WTC11 (cell line): ENCODE measurements around the gene CIDEB. TPM values are rescaled to one million over a fixed set of nuclear protein-coding genes. Genes with fewer than 3 reads are reported as not detected.

Source experiments
- ATAC-seq: fragments of 200-7000 bp; cut with Tn5 transposase; 2 replicates; pipeline ENCODE4 v1.10.0; 2021; ENCODE audit warnings: mild to moderate bottlenecking, moderate library complexity
- CTCF ChIA-PET: fragments of 300-600 bp; sonication (Branson Sonifier 250); formaldehyde crosslinking; loops from one replicate; lab custom pipeline; 2021; ENCODE audit warnings: antibody characterized with exemption; lab: Charles Lee
- POLR2A ChIA-PET: fragments of 350-600 bp; sonication (Branson Sonifier 250); formaldehyde crosslinking; loops from one replicate; lab custom pipeline; 2021; ENCODE audit warnings: antibody characterized with exemption; lab: Charles Lee
- DNase-seq: peaks from one replicate; pipeline ENCODE4 v3.0.0; 2021; ENCODE audit warnings: low spot score
- H3K27ac Mint-ChIP-seq: 2 replicates; pipeline ENCODE4 v1.8.0; 2021; ENCODE audit warnings: mixed read lengths
- H3K27me3 Mint-ChIP-seq: 2 replicates; pipeline ENCODE4 v1.8.0; 2021; ENCODE audit warnings: low read depth, mild to moderate bottlenecking, moderate library complexity, mixed read lengths
- H3K36me3 Mint-ChIP-seq: 2 replicates; pipeline ENCODE4 v1.8.0; 2021; ENCODE audit warnings: mixed read lengths
- H3K4me1 Mint-ChIP-seq: 2 replicates; pipeline ENCODE4 v1.8.0; 2022; ENCODE audit warnings: mixed read lengths
- H3K4me3 Mint-ChIP-seq: 2 replicates; pipeline ENCODE4 v1.8.0; 2021; ENCODE audit warnings: mild to moderate bottlenecking, moderate library complexity, mixed read lengths
- H3K9me3 Mint-ChIP-seq: 2 replicates; pipeline ENCODE4 v1.8.0; 2021; ENCODE audit warnings: mixed read lengths
- ATF1 ChIP-seq: sonication (generic); formaldehyde crosslinking; IDR thresholded peaks from 2 replicates; pipeline ENCODE4 v1.8.1; 2023; ENCODE audit warnings: mild to moderate bottlenecking, moderate library complexity, missing genetic modification reagents
- ATF2 ChIP-seq: sonication (generic); formaldehyde crosslinking; IDR thresholded peaks from 2 replicates; pipeline ENCODE4 v1.8.1; 2022; ENCODE audit warnings: low read depth, missing genetic modification reagents, borderline replicate concordance
- ELF4 ChIP-seq: sonication (generic); formaldehyde crosslinking; IDR thresholded peaks from 2 replicates; pipeline ENCODE4 v1.8.1; 2022; ENCODE audit warnings: low read depth, mild to moderate bottlenecking, moderate library complexity, missing genetic modification reagents
- ESRRA ChIP-seq: sonication (generic); formaldehyde crosslinking; IDR thresholded peaks from 2 replicates; pipeline ENCODE4 v1.8.1; 2022; ENCODE audit warnings: mild to moderate bottlenecking, missing genetic modification reagents, borderline replicate concordance
- FOXJ3 ChIP-seq: sonication (generic); formaldehyde crosslinking; IDR thresholded peaks from 2 replicates; pipeline ENCODE4 v1.9.0; 2021; ENCODE audit warnings: missing genetic modification reagents, mild to moderate bottlenecking, borderline replicate concordance
- FOXK1 ChIP-seq: sonication (generic); formaldehyde crosslinking; IDR thresholded peaks from 2 replicates; pipeline ENCODE4 v1.8.0; 2022; ENCODE audit warnings: mild to moderate bottlenecking, moderate library complexity, missing genetic modification reagents
- FOXP1 ChIP-seq: sonication (generic); formaldehyde crosslinking; IDR thresholded peaks from 2 replicates; pipeline ENCODE4 v1.8.0; 2022; ENCODE audit warnings: missing genetic modification reagents, mild to moderate bottlenecking, moderate library complexity, borderline replicate concordance
- GTF2I ChIP-seq: fragments of 250-450 bp; sonication (Bioruptor Pico); conservative IDR thresholded peaks from 2 replicates; pipeline ENCODE4 v1.4.0; 2021; ENCODE audit warnings: mild to moderate bottlenecking
- HMGA2 ChIP-seq: fragments of 250-450 bp; sonication (Bioruptor Pico); IDR thresholded peaks from 2 replicates; pipeline ENCODE4 v1.4.0; 2021; ENCODE audit warnings: mild to moderate bottlenecking, moderate library complexity
- HMGXB4 ChIP-seq: sonication (generic); formaldehyde crosslinking; IDR thresholded peaks from 2 replicates; pipeline ENCODE4 v1.8.1; 2023; ENCODE audit warnings: mild to moderate bottlenecking, moderate library complexity, missing genetic modification reagents
- IRF1 ChIP-seq: sonication (generic); formaldehyde crosslinking; IDR thresholded peaks from 2 replicates; pipeline ENCODE4 v1.8.0; 2023; ENCODE audit warnings: missing genetic modification reagents
- JAZF1 ChIP-seq: fragments of 250-450 bp; sonication (Bioruptor Pico); IDR thresholded peaks from 2 replicates; pipeline ENCODE4 v1.9.0; 2021; ENCODE audit warnings: moderate library complexity, mild to moderate bottlenecking, inconsistent platforms
- KAT7 ChIP-seq: sonication (generic); formaldehyde crosslinking; IDR thresholded peaks from 2 replicates; pipeline ENCODE4 v1.8.1; 2023; ENCODE audit warnings: missing genetic modification reagents, mild to moderate bottlenecking, borderline replicate concordance
- SMAD4 ChIP-seq: sonication (generic); formaldehyde crosslinking; IDR thresholded peaks from 2 replicates; pipeline ENCODE4 v1.8.0; 2022; ENCODE audit warnings: mild to moderate bottlenecking, missing genetic modification reagents
- SP1 ChIP-seq: sonication (generic); formaldehyde crosslinking; conservative IDR thresholded peaks from 2 replicates; pipeline ENCODE4 v1.8.1; 2022; ENCODE audit warnings: missing genetic modification reagents
- ZNF281 ChIP-seq: sonication (generic); formaldehyde crosslinking; IDR thresholded peaks from 2 replicates; pipeline ENCODE4 v1.8.0; 2023; ENCODE audit warnings: mild to moderate bottlenecking, missing genetic modification reagents
- ZNF423 ChIP-seq: fragments of 250-450 bp; sonication (Bioruptor Pico); IDR thresholded peaks from 2 replicates; pipeline ENCODE4 v2.1.2; 2022; ENCODE audit warnings: mild to moderate bottlenecking, moderate library complexity
- ZNF425 ChIP-seq: fragments of 250-450 bp; sonication (Bioruptor Pico); conservative IDR thresholded peaks from 2 replicates; pipeline ENCODE4 v1.9.0; 2021; ENCODE audit warnings: mild to moderate bottlenecking
- ZNF532 ChIP-seq: fragments of 250-450 bp; sonication (Bioruptor Pico); IDR thresholded peaks from 2 replicates; pipeline ENCODE4 v1.9.0; 2021; ENCODE audit warnings: mild to moderate bottlenecking, borderline replicate concordance
- total RNA-seq: library from RNA; stranded (reverse); gene quantifications from 3 replicates; pipeline ENCODE4 v1.2.3, GENCODE V29; 2021

The CIDEB gene
- total RNA-seq, 1 experiment from 2014 or later: 4.7 TPM

GRCh38 chr14:24261256-24261968 lies 46.4 kb downstream of the CIDEB start:
- Mint-ChIP-seq H3K36me3 (no peaks in the 10 kb centered on the region), H3K4me1 (no peaks in the 10 kb centered on the region), H3K9me3 (no peaks in the 10 kb centered on the region), H3K27ac (no peak overlapping the region), H3K4me3 (no peak overlapping the region), H3K27me3 (no peaks in the 10 kb centered on the region)
- POLR2A ChIA-PET: no interaction called here
- DNase-seq: no peak
- no peak for ATAC-seq
- CTCF ChIA-PET: interaction anchor here (0.6 to 2.6 kb wide), 4 partner anchors 18 to 139 kb away, joined by 3 to 17 read pairs (median 4); partner anchors contain the start of gene TINF2
- TF ChIP-seq ELF4 (CRISPR knock-in tag) (no peak), HMGA2 (CRISPR knock-in tag) (no peak), FOXJ3 (no peak), ZNF532 (CRISPR knock-in tag) (no peak), HMGXB4 (CRISPR knock-in tag) (no peak), ATF1 (CRISPR knock-in tag) (no peak), ZNF281 (CRISPR knock-in tag) (no peak), SMAD4 (CRISPR knock-in tag) (no peak), FOXP1 (CRISPR knock-in tag) (no peak), ZNF423 (CRISPR knock-in tag) (no peak), ESRRA (CRISPR knock-in tag) (no peak), IRF1 (CRISPR knock-in tag) (no peak)
- TF ChIP-seq, all 79 proteins: peak for 0

- ChIA-PET CTCF (interaction anchor here (1.6 kb wide), 1 partner anchor 18 kb away, joined by 5 read pairs; the partner anchor contains the start of gene TINF2), POLR2A (no interaction called here)
- H3K27me3 Mint-ChIP-seq: no peaks in the 10 kb centered on the region
- no peak overlapping the region for H3K4me3 Mint-ChIP-seq
- H3K4me1 Mint-ChIP-seq: no peaks in the 10 kb centered on the region
- no peaks in the 10 kb centered on the region for H3K36me3 Mint-ChIP-seq
- no peak overlapping the region for H3K27ac Mint-ChIP-seq
- H3K9me3 Mint-ChIP-seq: no peaks in the 10 kb centered on the region
- DNase-seq (no peak), ATAC-seq (no peak)
- TF ChIP-seq ZNF425 (CRISPR knock-in tag) (no peak), SP1 (CRISPR knock-in tag) (no peak), JAZF1 (CRISPR knock-in tag) (no peak), ATF2 (no peak), FOXK1 (CRISPR knock-in tag) (no peak), KAT7 (no peak), SMAD4 (CRISPR knock-in tag) (no peak), GTF2I (CRISPR knock-in tag) (no peak)
Measured at GRCh38 chr14:24260780-24261157, 47.0 kb downstream of the CIDEB start.
